ENCODE measurements around the gene ITGA11. TPM values are rescaled to one million over a fixed set of nuclear protein-coding genes. Genes with fewer than 3 reads are reported as not detected.

Gene ITGA11
- total and polyA plus RNA-seq, 2 donors (not counting 1 experiment from before 2014, with no cell fraction given): not detected

DNA sequence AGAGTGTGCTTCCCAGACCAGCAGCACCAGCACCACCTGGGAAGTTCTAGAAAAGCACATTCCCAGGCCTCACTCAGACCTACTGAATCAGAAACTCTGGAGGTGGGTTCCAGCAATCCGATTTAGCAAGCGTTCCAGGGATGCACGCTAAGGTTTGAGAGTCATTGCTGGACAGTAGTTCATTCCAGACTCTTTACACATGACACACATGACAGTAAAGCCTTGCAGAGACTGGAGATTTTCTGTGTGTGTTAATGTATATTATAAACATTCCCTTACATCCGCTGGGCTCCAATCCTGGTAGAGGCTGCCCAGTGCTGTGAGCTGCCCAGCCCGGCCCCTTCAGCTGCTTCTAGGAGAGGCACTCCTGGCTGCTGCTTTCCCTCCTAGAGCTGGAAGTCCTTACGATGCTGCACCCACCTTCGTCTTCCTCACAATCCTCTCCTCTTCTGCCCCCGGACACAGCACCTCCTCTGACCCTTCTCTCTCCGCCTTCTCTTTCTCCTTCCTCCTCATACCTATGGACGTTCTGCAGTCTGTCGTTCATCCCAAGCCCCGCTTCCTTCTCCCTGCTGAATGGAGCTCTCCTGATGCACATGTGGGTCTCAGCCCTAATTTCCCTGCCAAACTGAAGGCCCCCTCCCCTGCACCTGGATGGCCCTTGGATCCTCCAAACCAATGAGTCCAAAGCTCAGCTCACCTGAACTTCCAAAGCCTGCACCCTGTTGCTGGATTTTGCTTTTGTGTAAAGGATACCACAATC, 44.4 kb downstream of the ITGA11 start:
- ChIA-PET CTCF (no interaction called here), POLR2A (no interaction called here)
- Histone ChIP-seq H3K9ac (ENCODE audit: low read length) (no peak overlapping the region), H3K27me3 (replicated peaks in 1 of 4; ENCODE audit: control extremely low read depth in 1 of 4, control insufficient read depth in 3 of 4, insufficient read depth in 4 of 4, low read length in 3 of 4) (peaks cover 0 to 16% (median 9%) of the 10 kb centered on the region in 4 experiments), H3K4me2 (replicated peaks; ENCODE audit: low read depth, low read length, poor library complexity, severe bottlenecking) (no peak overlapping the region), H3K4me1 (ENCODE audit: control insufficient read depth in 2 of 2, insufficient read depth in 2 of 2, low read length in 2 of 2) (no peaks in the 10 kb centered on the region), H3K36me3 (replicated peaks in 1 of 2; ENCODE audit: control extremely low read depth in 1 of 2, control insufficient read depth in 1 of 2, extremely low read depth in 1 of 2, insufficient read depth in 2 of 2, low read length in 1 of 2) (no peaks in the 10 kb centered on the region), H3K4me3 (ENCODE audit: control extremely low read depth in 1 of 5, extremely low read depth in 1 of 5, insufficient read depth in 1 of 5, low read depth in 2 of 5, low read length in 4 of 5) (no peak overlapping the region), H3K27ac (ENCODE audit: low read length in 2 of 2) (no peak overlapping the region), H4K20me1 (ENCODE audit: control insufficient read depth, insufficient read depth, low read length, poor library complexity, severe bottlenecking) (no peaks in the 10 kb centered on the region), H3K9me3 (ENCODE audit: control extremely low read depth in 1 of 3, control insufficient read depth in 2 of 3, insufficient read depth in 1 of 3, low read length in 2 of 3) (peaks cover 0 to 3% (median 2%) of the 10 kb centered on the region in 3 donors), H2AFZ (ENCODE audit: insufficient read depth, low read depth, low read length, poor library complexity, severe bottlenecking) (no peak overlapping the region), H3K79me2 (ENCODE audit: control insufficient read depth, insufficient read depth, low read length) (no peaks in the 10 kb centered on the region)
- Mint-ChIP-seq H3K27me3 (peaks cover 23% of the 10 kb centered on the region), H3K4me3 (no peak overlapping the region), H3K4me1 (no peaks in the 10 kb centered on the region), H3K27ac (no peak overlapping the region), H3K9me3 (ENCODE audit: insufficient read depth) (no peaks in the 10 kb centered on the region)
- intact Hi-C loops (cut with micrococcal nuclease): no loop called here
- no peak for DNase-seq
- WGBS (ENCODE audit: insufficient coverage): 93% methylated on average over 11 of the region's 12 CpGs
- TF ChIP-seq, protein P1, sequence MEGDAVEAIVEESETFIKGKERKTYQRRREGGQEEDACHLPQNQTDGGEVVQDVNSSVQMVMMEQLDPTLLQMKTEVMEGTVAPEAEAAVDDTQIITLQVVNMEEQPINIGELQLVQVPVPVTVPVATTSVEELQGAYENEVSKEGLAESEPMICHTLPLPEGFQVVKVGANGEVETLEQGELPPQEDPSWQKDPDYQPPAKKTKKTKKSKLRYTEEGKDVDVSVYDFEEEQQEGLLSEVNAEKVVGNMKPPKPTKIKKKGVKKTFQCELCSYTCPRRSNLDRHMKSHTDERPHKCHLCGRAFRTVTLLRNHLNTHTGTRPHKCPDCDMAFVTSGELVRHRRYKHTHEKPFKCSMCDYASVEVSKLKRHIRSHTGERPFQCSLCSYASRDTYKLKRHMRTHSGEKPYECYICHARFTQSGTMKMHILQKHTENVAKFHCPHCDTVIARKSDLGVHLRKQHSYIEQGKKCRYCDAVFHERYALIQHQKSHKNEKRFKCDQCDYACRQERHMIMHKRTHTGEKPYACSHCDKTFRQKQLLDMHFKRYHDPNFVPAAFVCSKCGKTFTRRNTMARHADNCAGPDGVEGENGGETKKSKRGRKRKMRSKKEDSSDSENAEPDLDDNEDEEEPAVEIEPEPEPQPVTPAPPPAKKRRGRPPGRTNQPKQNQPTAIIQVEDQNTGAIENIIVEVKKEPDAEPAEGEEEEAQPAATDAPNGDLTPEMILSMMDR (IDR thresholded peaks at IDR 0.05): no peak
- no peak for TF ChIP-seq EZH2 (IDR thresholded peaks at IDR 0.05; ENCODE audit: borderline replicate concordance, insufficient read depth, low read depth, low read length, poor library complexity, severe bottlenecking)
- ATAC-seq (ENCODE audit: low read depth): no peak

DNA sequence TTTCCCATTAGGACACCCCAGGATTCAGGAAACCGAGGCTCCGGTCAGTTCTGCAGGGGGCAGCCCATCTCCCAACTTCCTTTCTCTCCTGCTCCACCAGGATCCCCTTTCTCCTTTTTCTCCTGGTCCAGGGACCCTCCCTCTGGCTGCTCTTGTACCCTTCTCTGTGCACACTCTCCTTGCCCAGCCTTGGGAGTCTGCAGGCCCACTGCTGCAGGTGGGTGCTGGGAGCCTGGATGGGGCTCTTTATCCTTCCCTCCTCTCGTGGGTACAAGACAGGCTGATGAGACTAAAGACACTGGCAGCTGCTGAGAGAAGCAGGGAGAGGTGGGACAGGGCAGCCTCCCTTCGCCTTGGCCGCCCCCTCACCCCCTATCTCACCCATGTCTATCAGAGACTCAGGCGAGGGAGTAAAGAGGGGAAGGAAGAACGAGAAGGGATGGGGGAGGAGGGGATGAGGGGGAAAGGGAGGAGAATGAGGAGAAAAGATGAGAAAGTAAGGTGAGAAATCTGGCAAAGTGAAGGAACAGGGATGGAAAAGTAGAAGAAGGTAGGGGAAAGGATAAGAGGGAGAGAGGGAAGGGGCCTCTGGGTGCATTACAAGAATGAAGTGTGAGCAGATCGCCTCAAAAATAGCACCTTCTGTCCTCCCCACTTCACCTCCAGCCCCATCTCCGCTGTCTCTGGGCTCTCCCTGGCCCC, 45.2 kb downstream of the ITGA11 start:
- Histone ChIP-seq H3K4me2 (replicated peaks; ENCODE audit: low read depth, low read length, poor library complexity, severe bottlenecking) (no peak overlapping the region), H3K4me1 (ENCODE audit: control insufficient read depth in 2 of 2, insufficient read depth in 2 of 2, low read length in 2 of 2) (no peaks in the 10 kb centered on the region), H3K79me2 (ENCODE audit: control insufficient read depth, insufficient read depth, low read length) (no peaks in the 10 kb centered on the region), H3K9ac (ENCODE audit: low read length) (no peak overlapping the region), H3K27ac (ENCODE audit: low read length in 2 of 2) (no peak overlapping the region), H3K36me3 (replicated peaks in 1 of 2; ENCODE audit: control extremely low read depth in 1 of 2, control insufficient read depth in 1 of 2, extremely low read depth in 1 of 2, insufficient read depth in 2 of 2, low read length in 1 of 2) (no peaks in the 10 kb centered on the region), H3K27me3 (replicated peaks in 1 of 4; ENCODE audit: control extremely low read depth in 1 of 4, control insufficient read depth in 3 of 4, insufficient read depth in 4 of 4, low read length in 3 of 4) (peaks cover 0 to 16% (median 9%) of the 10 kb centered on the region in 4 experiments), H3K4me3 (ENCODE audit: control extremely low read depth in 1 of 5, extremely low read depth in 1 of 5, insufficient read depth in 1 of 5, low read depth in 2 of 5, low read length in 4 of 5) (no peak overlapping the region), H2AFZ (ENCODE audit: insufficient read depth, low read depth, low read length, poor library complexity, severe bottlenecking) (no peak overlapping the region), H3K9me3 (ENCODE audit: control extremely low read depth in 1 of 3, control insufficient read depth in 2 of 3, insufficient read depth in 1 of 3, low read length in 2 of 3) (peaks cover 0 to 3% (median 0%) of the 10 kb centered on the region in 3 donors), H4K20me1 (ENCODE audit: control insufficient read depth, insufficient read depth, low read length, poor library complexity, severe bottlenecking) (no peaks in the 10 kb centered on the region)
- Mint-ChIP-seq H3K27ac (no peak overlapping the region), H3K4me1 (no peaks in the 10 kb centered on the region), H3K27me3 (peaks cover 15% of the 10 kb centered on the region), H3K4me3 (no peak overlapping the region), H3K9me3 (ENCODE audit: insufficient read depth) (no peaks in the 10 kb centered on the region)
- WGBS (ENCODE audit: insufficient coverage): 73% methylated on average over 3 of the region's 9 CpGs
- DNase-seq: no peak
- ChIA-PET CTCF (interaction anchor here (6.2 kb wide), 1 partner anchor 134 kb away, joined by 31 read pairs; no protein-coding TSS in a partner anchor), POLR2A (no interaction called here)
- ATAC-seq (ENCODE audit: low read depth): no peak
- TF ChIP-seq EZH2 (IDR thresholded peaks at IDR 0.05; ENCODE audit: borderline replicate concordance, insufficient read depth, low read depth, low read length, poor library complexity, severe bottlenecking): no peak
- TF ChIP-seq, protein P1 (IDR thresholded peaks at IDR 0.05): no peak
- intact Hi-C loops (cut with micrococcal nuclease): no loop called here
